ENCODE measurements around the gene HOXA3.

GRCh38 chr7:27128034-27128433, 24.3 kb downstream of the HOXA3 start:
- no peak for TF ChIP-seq CTCF (IDR thresholded peaks at IDR 0.05)
- no peak for TF ChIP-seq EP300 (IDR thresholded peaks at IDR 0.05)
- TF ChIP-seq POLR2A (IDR thresholded peaks at IDR 0.05; ENCODE audit: low read depth) = no peak

Data from esophagus muscularis mucosa (tissue), 4 donors.